Measurements from ENCODE around the gene NUP58.
"Not testable (repeated sequence)": the region's sequence is repeated elsewhere in the genome, so short reads cannot be mapped to it uniquely, and the experiment has no call there.

Gene NUP58

GRCh38 chr13:25306671-25307464 is 5.4 kb downstream of the NUP58 start:
- no peak for DNase-seq (ENCODE audit: low read depth)

DNA sequence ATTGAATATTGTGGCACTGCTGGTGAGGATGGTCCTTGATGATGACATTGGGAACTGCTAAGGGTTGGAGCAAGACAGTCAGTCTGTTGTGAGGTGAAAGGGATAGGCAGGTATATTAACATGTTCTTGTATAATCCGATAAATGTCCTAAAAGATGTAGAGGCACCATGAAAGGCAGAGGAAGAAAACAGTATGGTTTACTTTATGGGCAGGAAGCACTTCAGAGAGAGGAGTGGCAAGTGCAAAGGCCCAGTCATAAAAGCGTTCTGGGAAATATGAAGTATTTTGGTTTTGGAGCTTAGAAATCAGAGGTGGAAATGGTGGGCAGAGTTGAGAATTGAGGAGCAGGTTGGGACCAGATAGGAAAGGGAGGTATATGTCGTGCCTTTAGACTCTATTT is 9.5 kb downstream of the NUP58 start:
- DNase-seq (ENCODE audit: low read depth) = no peak

DNA sequence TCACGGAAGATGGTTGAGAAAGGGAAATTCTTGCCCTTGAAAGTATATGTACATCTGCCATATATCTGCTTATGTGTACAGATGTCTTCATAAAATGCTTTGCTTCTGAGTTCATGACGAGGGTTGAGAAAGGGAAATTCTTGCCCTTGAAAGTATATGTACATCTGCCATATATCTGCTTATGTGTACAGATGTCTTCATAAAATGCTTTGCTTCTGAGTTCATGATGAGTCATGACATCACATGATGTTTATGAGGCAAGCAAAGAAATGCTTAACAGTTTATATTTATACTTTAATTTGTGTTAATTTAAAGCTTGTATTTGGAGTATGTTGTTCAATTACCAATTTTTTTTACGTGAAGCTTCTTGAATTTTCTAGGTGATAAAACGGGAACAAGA is 17.5 kb downstream of the NUP58 start:
- not testable (repeated sequence) for DNase-seq (ENCODE audit: low read depth)

GRCh38 chr13:25319771-25320170 is 18.3 kb downstream of the NUP58 start:
- no peak for DNase-seq (ENCODE audit: low read depth)

- no peak for DNase-seq (ENCODE audit: low read depth)
Observed at GRCh38 chr13:25324100-25324499, 22.7 kb downstream of the NUP58 start.

- DNase-seq (ENCODE audit: low read depth) = no peak
Observed at GRCh38 chr13:25329706-25330105, 28.3 kb downstream of the NUP58 start.

- DNase-seq (ENCODE audit: low read depth) = no peak
Observed at GRCh38 chr13:25330541-25330940, 29.1 kb downstream of the NUP58 start.

DNA sequence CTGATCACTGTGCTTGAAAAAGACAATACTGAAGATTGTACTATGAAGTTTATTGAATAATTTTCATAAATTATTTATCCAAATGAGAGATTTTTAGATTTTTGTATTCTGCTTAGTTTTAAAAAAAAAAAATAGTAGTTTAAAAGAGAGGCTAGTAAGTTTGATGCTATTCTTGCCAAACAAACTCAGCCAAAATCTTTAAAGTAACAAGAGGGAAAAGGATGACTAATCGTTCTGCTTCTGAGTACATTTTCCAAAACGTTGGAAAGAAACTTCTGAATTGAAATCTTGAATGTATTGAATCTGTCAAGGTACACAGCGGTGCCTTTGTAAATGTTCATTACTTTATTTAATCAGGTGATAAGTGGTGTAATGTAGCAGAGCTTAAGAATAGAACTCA is 34.4 kb downstream of the NUP58 start:
- DNase-seq (ENCODE audit: low read depth) = no peak

DNA sequence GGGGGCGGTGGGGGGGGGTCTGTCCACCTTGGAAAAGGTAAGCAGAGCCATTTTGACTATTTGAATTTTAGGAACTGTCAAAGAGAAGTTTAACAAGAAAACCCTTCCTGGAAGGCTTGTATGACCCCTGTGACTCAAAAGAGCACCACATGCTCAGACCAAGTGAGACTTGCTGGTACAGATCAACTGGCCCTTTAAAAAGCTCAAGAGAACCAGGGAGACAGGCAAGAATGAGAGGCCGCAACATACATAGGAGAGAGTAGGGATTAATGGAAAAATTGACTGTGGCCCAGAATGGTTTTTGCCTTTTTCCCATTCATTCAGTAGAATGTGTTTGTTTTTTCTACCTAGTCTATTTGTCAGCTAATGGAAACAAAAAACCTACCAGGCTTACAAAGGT is 44.2 kb downstream of the NUP58 start:
- no peak for DNase-seq (ENCODE audit: low read depth)

DNA sequence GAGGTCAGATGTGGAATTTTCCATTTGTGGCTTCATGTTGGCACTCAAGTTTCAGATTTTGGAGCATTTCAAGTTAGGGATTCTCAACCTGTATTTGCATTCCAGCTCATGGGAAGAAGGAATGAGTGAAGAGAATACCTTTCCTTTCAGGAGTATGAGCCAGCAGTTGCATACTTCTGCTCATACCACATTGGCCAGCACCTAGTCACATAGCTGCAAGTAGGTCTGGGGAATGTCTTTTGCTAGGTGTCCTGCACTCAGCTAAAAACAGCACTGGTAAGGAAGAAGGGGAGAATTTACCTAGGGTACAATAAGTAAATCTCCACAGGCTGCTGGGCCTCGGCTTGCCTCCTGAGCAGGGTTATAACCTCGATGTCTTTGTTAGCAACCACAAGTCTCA is 45.7 kb downstream of the NUP58 start:
- no peak for DNase-seq (ENCODE audit: low read depth)

DNA sequence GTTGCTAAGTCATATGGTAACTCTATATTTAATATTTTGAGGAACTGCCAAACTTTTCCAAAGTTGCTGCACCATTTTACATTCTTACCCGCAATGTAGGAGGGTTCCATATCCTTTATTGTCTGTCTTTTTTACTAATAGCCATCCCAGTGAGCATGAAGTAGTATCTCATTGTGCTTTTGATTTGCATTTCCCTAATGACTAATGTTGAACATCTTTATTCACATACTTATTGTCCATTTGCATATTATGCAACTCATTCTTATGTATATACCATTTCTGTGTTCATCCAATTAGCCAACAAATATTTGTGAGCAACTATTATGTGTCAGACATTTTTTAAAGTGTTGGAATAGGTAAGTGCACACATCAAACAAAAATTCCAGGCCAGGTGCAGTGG is 50.0 kb downstream of the NUP58 start:
- no peak for DNase-seq (ENCODE audit: low read depth)

DNA sequence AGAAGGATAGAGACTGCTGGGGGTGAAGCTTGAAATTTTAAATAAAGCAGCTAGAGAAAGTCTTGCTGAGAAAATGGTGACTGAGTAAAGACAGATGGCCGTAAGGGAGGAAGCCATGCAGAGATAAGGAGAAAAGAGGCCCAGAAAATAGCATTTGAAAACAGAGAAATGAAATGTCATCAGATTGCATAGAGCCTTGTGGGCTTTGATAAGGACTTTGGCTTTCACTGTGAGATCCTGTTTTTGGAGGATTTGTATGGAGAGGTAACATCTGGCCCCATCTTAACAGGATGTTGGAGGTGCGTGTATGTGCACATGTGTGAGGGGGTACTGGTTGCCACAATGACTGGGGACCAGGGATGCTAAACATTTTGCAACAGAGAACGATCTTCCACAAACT is 50.8 kb downstream of the NUP58 start:
- DNase-seq (ENCODE audit: low read depth) = no peak

- DNase-seq (ENCODE audit: low read depth) = no peak
Observed at GRCh38 chr13:25352806-25353205, 51.4 kb downstream of the NUP58 start.

GRCh38 chr13:25353344-25353743 is 51.9 kb downstream of the NUP58 start:
- no peak for DNase-seq (ENCODE audit: low read depth)

DNA sequence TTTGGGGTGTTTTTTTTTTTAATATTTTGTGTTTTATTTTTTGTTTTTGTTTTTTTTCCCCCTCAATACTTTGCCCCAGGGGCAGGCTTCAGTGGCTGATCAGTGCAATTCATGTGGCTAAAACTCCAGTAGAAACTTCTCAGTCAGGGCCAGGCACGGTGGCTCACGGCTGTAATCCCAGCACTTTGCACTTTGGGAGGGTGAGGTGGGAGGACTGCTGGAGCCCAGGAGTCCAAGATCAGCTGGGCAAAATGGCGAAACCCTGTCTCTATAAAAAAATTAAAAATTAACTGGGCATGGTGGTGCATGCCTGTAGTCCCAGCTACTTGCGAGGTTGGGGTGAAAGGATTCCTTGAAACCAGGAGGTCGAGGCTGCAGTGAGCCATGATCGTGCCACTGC is 53.0 kb downstream of the NUP58 start:
- no peak for DNase-seq (ENCODE audit: low read depth)

GRCh38 chr13:25360443-25360842 is 59.0 kb downstream of the NUP58 start:
- not testable (repeated sequence) for DNase-seq (ENCODE audit: low read depth)

GRCh38 chr13:25365720-25366235 is 64.4 kb downstream of the NUP58 start:
- DNase-seq (ENCODE audit: low read depth) = no peak

DNA sequence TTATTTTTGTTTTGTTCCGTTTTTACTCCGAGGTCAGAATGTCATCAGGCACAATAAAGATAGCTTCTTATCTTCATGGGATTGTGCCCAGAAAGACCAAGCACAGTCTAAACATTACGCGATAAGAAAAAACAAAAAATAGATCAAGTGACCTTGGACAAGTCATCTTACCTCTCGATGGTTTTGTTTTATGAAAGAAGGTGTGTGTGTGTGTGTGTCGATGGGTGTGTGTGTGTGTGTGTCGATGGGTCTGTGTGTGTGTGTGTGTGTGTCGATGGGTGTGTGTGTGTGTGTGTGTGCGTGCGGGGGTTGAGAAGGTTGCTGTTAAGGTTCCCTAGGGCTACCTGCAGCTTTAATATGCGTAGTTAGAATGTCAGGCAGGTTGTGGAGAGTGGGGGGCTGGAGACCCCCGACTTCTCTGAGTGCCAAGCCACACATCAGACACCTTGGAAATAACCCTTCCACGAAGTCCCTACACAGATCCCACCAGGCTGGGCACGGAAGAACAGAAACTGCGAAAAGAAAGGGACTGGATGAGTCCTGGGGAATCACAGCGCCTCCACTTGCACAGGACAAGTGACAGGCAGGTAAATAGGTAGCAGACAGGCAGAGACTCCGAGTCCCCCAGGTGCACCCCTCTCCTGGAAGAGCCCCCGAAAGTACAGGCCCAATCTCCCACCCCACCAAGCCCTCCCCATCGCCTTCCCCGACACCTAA is 69.9 kb downstream of the NUP58 start:
- no peak for DNase-seq (ENCODE audit: low read depth)

DNA sequence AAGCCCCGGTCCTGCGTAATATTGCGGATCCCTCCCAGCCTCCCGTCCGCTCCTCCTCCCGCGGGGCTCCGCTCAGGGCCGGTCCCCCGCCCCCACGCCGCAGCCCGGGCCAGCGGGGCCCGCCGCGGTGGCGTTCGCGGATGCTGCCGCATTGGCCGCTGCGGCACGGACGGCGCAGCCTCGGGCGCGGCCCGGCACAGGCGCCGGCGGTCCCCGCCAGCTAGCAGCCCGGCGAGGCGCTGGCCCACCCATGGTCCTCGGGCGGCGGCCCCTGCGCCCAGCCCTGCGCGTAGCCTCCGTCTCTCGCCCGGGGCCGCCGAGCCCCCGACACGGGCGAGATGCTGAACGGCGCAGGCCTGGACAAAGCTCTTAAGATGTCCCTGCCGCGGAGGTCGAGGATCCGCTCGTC is 70.5 kb downstream of the NUP58 start, which contains the start of gene ATP8A2:
TSS of gene ATP8A2 (plus strand) at position 100 of the 409 bp plus-strand sequence. CDS start at position 339, 239 bp downstream.
- no peak for DNase-seq (ENCODE audit: low read depth)

GRCh38 chr13:25372284-25373081 is 71.1 kb downstream of the NUP58 start:
- DNase-seq (ENCODE audit: low read depth) = no peak

- DNase-seq (ENCODE audit: low read depth) = peak; percentile 3
Observed at GRCh38 chr13:25375727-25376358, 74.4 kb downstream of the NUP58 start.
